Smooth muscle cell of the umbilical artery (primary cell): ENCODE data around the gene NADK. TPM values are rescaled to one million over a fixed set of nuclear protein-coding genes. Genes with fewer than 3 reads are reported as not detected.

Experiments
- total RNA-seq: library from RNA; depleted of rRNA; stranded (reverse); fragments of >200 nt; gene quantifications from 2 replicates; pipeline ENCODE4 v1.2.3, GENCODE V29; 2014

Gene NADK
- 27.3 and 40.7 TPM in 2 replicates for total RNA-seq

GRCh38 chr1:1777950-1778662 is at the start of gene NADK:
NADK (minus strand) TSS chr1:1778470; CDS start chr1:1765406, 13,064 bp downstream.

GRCh38 chr1:1724035-1724864 is 54.0 kb downstream of the NADK start, which contains the start of gene CDK11A:
CDK11A (minus strand) TSS chr1:1724357; CDS start chr1:1722818, 1,539 bp downstream.

Other genes starting within 250 kb of the NADK start
- gene TMEM240, start 237.8 kb downstream of the NADK start, total RNA-seq = 2.4 and 2.9 TPM in 2 replicates
- gene SSU72, start 203.6 kb downstream of the NADK start, total RNA-seq = 66.5 and 81.4 TPM in 2 replicates
- 2.1 and 2.6 TPM in 2 replicates for gene FNDC10, start 178.3 kb downstream of the NADK start, total RNA-seq
- gene MIB2, start 163.0 kb downstream of the NADK start, total RNA-seq = 100 and 129 TPM in 2 replicates
- 17.6 and 23.2 TPM in 2 replicates for gene MMP23B, start 146.3 kb downstream of the NADK start, total RNA-seq
- gene CDK11B, start 119.5 kb downstream of the NADK start, total RNA-seq = 5.0 and 9.6 TPM in 2 replicates
- gene SLC35E2B, start 85.7 kb downstream of the NADK start, total RNA-seq = 36.2 and 42.6 TPM in 2 replicates
- 8.6 and 23.8 TPM in 2 replicates for gene CDK11A, start 54.1 kb downstream of the NADK start, total RNA-seq
- gene GNB1, start 112.6 kb upstream of the NADK start, total RNA-seq = 104 and 185 TPM in 2 replicates
- gene CALML6, start 136.8 kb upstream of the NADK start, total RNA-seq = 0.59 and 0.88 TPM in 2 replicates
- 0.32 TPM in 1 of 2 replicates, not detected in the other for gene TMEM52, start 140.8 kb upstream of the NADK start, total RNA-seq
- gene CFAP74, start 225.3 kb upstream of the NADK start, total RNA-seq = not detected in 2 replicates
- not detected in 2 replicates for gene GABRD, start 240.9 kb upstream of the NADK start, total RNA-seq